ENCODE data around the gene CADPS. TPM values are rescaled to one million over a fixed set of nuclear protein-coding genes. Genes with fewer than 3 reads are reported as not detected.

The CADPS gene
- total RNA-seq, 1 experiment from 2014 or later = not detected

DNA sequence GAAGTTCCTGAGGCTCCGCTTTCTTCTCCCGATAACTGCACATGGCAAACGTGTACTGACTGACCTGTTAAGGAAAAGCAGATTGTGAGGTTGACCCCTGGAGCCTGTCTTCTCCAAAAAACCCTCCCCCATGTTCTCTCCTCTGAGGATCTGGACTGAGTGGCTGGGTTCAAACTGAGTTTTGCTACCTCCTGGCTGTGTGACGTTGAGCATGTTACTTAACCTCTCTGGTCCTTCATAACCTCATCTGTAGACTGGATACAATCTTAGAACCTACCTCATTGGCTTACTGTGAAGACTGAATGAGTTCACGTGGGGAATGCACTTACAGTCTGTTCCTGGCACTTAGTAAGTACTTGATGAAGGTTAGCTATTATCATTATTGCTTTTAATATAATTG, 317.8 kb downstream of the CADPS start:
- DNase-seq = no peak
- POLR2A ChIA-PET (ENCODE audit: unreplicated experiment) = no interaction called here
- BruUV-seq (replicated peaks) = no TSS peak

GRCh38 chr3:62556121-62556815, 318.9 kb downstream of the CADPS start:
- H4K20me1 ChIP-seq (ENCODE audit: insufficient read depth) = no peaks in the 10 kb centered on the region
- no peaks in the 10 kb centered on the region for H3F3A ChIP-seq (ENCODE audit: insufficient read depth, low read depth)
- ChIA-PET POLR2A (ENCODE audit: unreplicated experiment) (no interaction called here), CTCF (no interaction called here)
- no peak overlapping the region for H3K27ac ChIP-seq
- no peak overlapping the region for H2AFZ ChIP-seq
- no TSS peak for BruUV-seq (replicated peaks)
- no peaks in the 10 kb centered on the region for H3K9me2 ChIP-seq (ENCODE audit: insufficient read depth)
- no peak overlapping the region for H3K4me2 ChIP-seq
- intact Hi-C loops (cut with micrococcal nuclease; ENCODE audit: unreplicated experiment) = loop anchor here (5.0 kb wide), 1 partner anchor 354 kb away; no protein-coding TSS in a partner anchor
- H3K36me3 ChIP-seq (ENCODE audit: low read depth) = no peaks in the 10 kb centered on the region
- H3K27me3 ChIP-seq (ENCODE audit: insufficient read depth, low read depth) = peaks cover 2% of the 10 kb centered on the region; the same call in 1 of the 2 replicates
- DNase-seq = no peak
- no peak overlapping the region for H3K4me3 ChIP-seq
- H3K79me2 ChIP-seq (ENCODE audit: low read depth) = no peaks in the 10 kb centered on the region
- TF ChIP-seq EZH2 (IDR thresholded peaks at IDR 0.05; ENCODE audit: low read depth) (no peak), CTCF (conservative IDR thresholded peaks at IDR 0.05) (no peak)
- no peaks in the 10 kb centered on the region for H3K4me1 ChIP-seq (replicated peaks; ENCODE audit: insufficient read depth)
- no peaks in the 10 kb centered on the region for H3K9me3 ChIP-seq (ENCODE audit: insufficient read depth, low read depth)

More for the DNA sequence above, 317.8 kb downstream of the CADPS start:
- Histone ChIP-seq H3K4me3 (no peak overlapping the region), H4K20me1 (ENCODE audit: insufficient read depth) (no peaks in the 10 kb centered on the region), H2AFZ (no peak overlapping the region), H3K27ac (no peak overlapping the region), H3K27me3 (ENCODE audit: insufficient read depth, low read depth) (no peaks in the 10 kb centered on the region), H3K4me1 (replicated peaks; ENCODE audit: insufficient read depth) (no peaks in the 10 kb centered on the region), H3K36me3 (ENCODE audit: low read depth) (no peaks in the 10 kb centered on the region), H3K9me2 (ENCODE audit: insufficient read depth) (no peaks in the 10 kb centered on the region), H3K4me2 (no peak overlapping the region), H3F3A (ENCODE audit: insufficient read depth, low read depth) (no peaks in the 10 kb centered on the region), H3K79me2 (ENCODE audit: low read depth) (no peaks in the 10 kb centered on the region), H3K9me3 (ENCODE audit: insufficient read depth, low read depth) (no peaks in the 10 kb centered on the region)
- TF ChIP-seq EZH2 (IDR thresholded peaks at IDR 0.05; ENCODE audit: low read depth) (no peak), CTCF (conservative IDR thresholded peaks at IDR 0.05) (no peak)
- CTCF ChIA-PET = no interaction called here
- intact Hi-C loops (cut with micrococcal nuclease; ENCODE audit: unreplicated experiment) = loop anchor here (5.0 kb wide), 1 partner anchor 355 kb away; no protein-coding TSS in a partner anchor

- Histone ChIP-seq H4K20me1 (ENCODE audit: insufficient read depth) (no peaks in the 10 kb centered on the region), H3K9me3 (ENCODE audit: insufficient read depth, low read depth) (no peaks in the 10 kb centered on the region), H3K4me1 (replicated peaks; ENCODE audit: insufficient read depth) (no peaks in the 10 kb centered on the region), H3K27ac (no peak overlapping the region), H2AFZ (no peak overlapping the region), H3K36me3 (ENCODE audit: low read depth) (no peaks in the 10 kb centered on the region), H3K79me2 (ENCODE audit: low read depth) (no peaks in the 10 kb centered on the region), H3F3A (ENCODE audit: insufficient read depth, low read depth) (no peaks in the 10 kb centered on the region), H3K9me2 (ENCODE audit: insufficient read depth) (no peaks in the 10 kb centered on the region), H3K4me3 (no peak overlapping the region), H3K4me2 (no peak overlapping the region), H3K27me3 (ENCODE audit: insufficient read depth, low read depth) (peaks cover 20% of the 10 kb centered on the region; the same call in 1 of the 2 replicates)
- intact Hi-C loops (cut with micrococcal nuclease; ENCODE audit: unreplicated experiment) = no loop called here
- no peak for DNase-seq
- TF ChIP-seq EZH2 (IDR thresholded peaks at IDR 0.05; ENCODE audit: low read depth) (no peak), CTCF (conservative IDR thresholded peaks at IDR 0.05) (no peak; the same call in 1 of the 2 replicates)
- no TSS peak for BruUV-seq (replicated peaks)
- CTCF ChIA-PET = no interaction called here
- POLR2A ChIA-PET (ENCODE audit: unreplicated experiment) = no interaction called here
These were observed 320.9 kb downstream of the CADPS start for GRCh38 chr3:62554264-62554799.

Measured in PC-9 (cell line).